MM.1S (cell line): ENCODE results near the gene CLTCL1.

Experiments used
- DNase-seq: peaks from one replicate; pipeline ENCODE4 v3.0.0-alpha.2; 2015
- H2AFZ ChIP-seq: fragments of 300-600 bp; sonication (generic); 2 replicates; pipeline ENCODE4 v1.6.0; 2016; ENCODE audit warnings: antibody characterized with exemption, low read length
- H3F3A ChIP-seq: fragments of 300-600 bp; sonication (generic); 2 replicates; pipeline ENCODE4 v1.6.1; 2016; ENCODE audit warnings: mild to moderate bottlenecking, antibody characterized with exemption, low read length, moderate library complexity, mixed read lengths; ENCODE audit not compliant: insufficient read depth
- H3K27ac ChIP-seq: fragments of 300-600 bp; sonication (generic); 2 replicates; pipeline ENCODE4 v1.5.1; 2016; ENCODE audit warnings: mild to moderate bottlenecking, low read length
- H3K27me3 ChIP-seq: fragments of 300-600 bp; sonication (generic); replicated peaks from 2 replicates; pipeline ENCODE4 v1.6.0; 2016; ENCODE audit warnings: low read length; ENCODE audit not compliant: insufficient read depth
- H3K36me3 ChIP-seq: fragments of 300-600 bp; sonication (generic); replicated peaks from 2 replicates; pipeline ENCODE4 v1.6.1; 2016; ENCODE audit warnings: mild to moderate bottlenecking, low read length, mixed read lengths; ENCODE audit not compliant: insufficient read depth
- H3K4me1 ChIP-seq: fragments of 300-600 bp; sonication (generic); 2 replicates; pipeline ENCODE4 v1.6.1; 2016; ENCODE audit warnings: low read length, mixed read lengths
- H3K4me2 ChIP-seq: fragments of 300-600 bp; sonication (generic); 2 replicates; pipeline ENCODE4 v1.6.0; 2016; ENCODE audit warnings: low read depth, low read length
- H3K4me3 ChIP-seq: fragments of 300-600 bp; sonication (generic); 2 replicates; pipeline ENCODE4 v1.5.1; 2016; ENCODE audit warnings: low read length, mixed read lengths
- H3K79me2 ChIP-seq: fragments of 300-600 bp; sonication (generic); 2 replicates; pipeline ENCODE4 v1.6.1; 2016; ENCODE audit warnings: mixed run types, low read length, mixed read lengths
- H3K9ac ChIP-seq: fragments of 300-600 bp; sonication (generic); 2 replicates; pipeline ENCODE4 v1.6.1; 2016; ENCODE audit warnings: low read length, mixed read lengths
- H3K9me2 ChIP-seq: fragments of 300-600 bp; sonication (generic); replicated peaks from 2 replicates; pipeline ENCODE4 v1.6.1; 2016; ENCODE audit warnings: mild to moderate bottlenecking, low read length, mixed read lengths; ENCODE audit not compliant: insufficient read depth
- H3K9me3 ChIP-seq: fragments of 300-600 bp; sonication (generic); replicated peaks from 2 replicates; pipeline ENCODE4 v1.6.1; 2016; ENCODE audit warnings: mild to moderate bottlenecking, low read length, mixed read lengths; ENCODE audit not compliant: insufficient read depth
- H4K20me1 ChIP-seq: fragments of 300-600 bp; sonication (generic); 2 replicates; pipeline ENCODE4 v1.6.1; 2016; ENCODE audit warnings: mild to moderate bottlenecking, low read length, moderate library complexity, mixed read lengths; ENCODE audit not compliant: insufficient read depth
- CTCF ChIP-seq: fragments of 300-600 bp; sonication (generic); IDR thresholded peaks from 2 replicates; pipeline ENCODE4 v1.5.1; 2016; ENCODE audit warnings: antibody characterized with exemption, low read length, mixed read lengths
- EZH2 ChIP-seq: fragments of 300-600 bp; sonication (generic); optimal IDR thresholded peaks from 2 replicates; pipeline ENCODE3; 2017; ENCODE audit warnings: low read depth, mild to moderate bottlenecking, antibody characterized with exemption, low read length, mixed read lengths
- EZH2phosphoT487 ChIP-seq: fragments of 300-600 bp; sonication (generic); IDR thresholded peaks from 2 replicates; pipeline ENCODE4 v1.6.1; 2018; ENCODE audit warnings: antibody characterized with exemption, low read length

The CLTCL1 gene

GRCh38 chr22:19304547-19304946, 13.0 kb upstream of the CLTCL1 start:
- no peaks in the 10 kb centered on the region for H3K9me3 ChIP-seq
- H3K79me2 ChIP-seq = no peaks in the 10 kb centered on the region
- no peaks in the 10 kb centered on the region for H4K20me1 ChIP-seq
- H3K4me3 ChIP-seq = no peak overlapping the region
- H3K9ac ChIP-seq = no peak overlapping the region
- no peaks in the 10 kb centered on the region for H3F3A ChIP-seq
- no peak for DNase-seq
- H3K4me2 ChIP-seq = no peak overlapping the region
- no peak overlapping the region for H2AFZ ChIP-seq
- H3K9me2 ChIP-seq = no peaks in the 10 kb centered on the region
- no peaks in the 10 kb centered on the region for H3K36me3 ChIP-seq
- H3K4me1 ChIP-seq = no peaks in the 10 kb centered on the region
- TF ChIP-seq EZH2phosphoT487 (no peak), EZH2 (no peak), CTCF (no peak)
- no peak overlapping the region for H3K27ac ChIP-seq
- H3K27me3 ChIP-seq = no peaks in the 10 kb centered on the region

GRCh38 chr22:19303785-19304184, 12.3 kb upstream of the CLTCL1 start:
- TF ChIP-seq EZH2phosphoT487 (no peak), EZH2 (no peak), CTCF (no peak)
- H3K9me3 ChIP-seq = no peaks in the 10 kb centered on the region
- no peak overlapping the region for H3K9ac ChIP-seq
- no peak overlapping the region for H3K27ac ChIP-seq
- no peaks in the 10 kb centered on the region for H3K27me3 ChIP-seq
- DNase-seq = no peak
- H3F3A ChIP-seq = no peaks in the 10 kb centered on the region
- H3K4me3 ChIP-seq = no peak overlapping the region
- H4K20me1 ChIP-seq = no peaks in the 10 kb centered on the region
- no peaks in the 10 kb centered on the region for H3K36me3 ChIP-seq
- no peaks in the 10 kb centered on the region for H3K4me1 ChIP-seq
- no peak overlapping the region for H2AFZ ChIP-seq
- no peaks in the 10 kb centered on the region for H3K79me2 ChIP-seq
- no peaks in the 10 kb centered on the region for H3K9me2 ChIP-seq
- no peak overlapping the region for H3K4me2 ChIP-seq

GRCh38 chr22:19295733-19296132, 4.2 kb upstream of the CLTCL1 start:
- DNase-seq = no peak
- Histone ChIP-seq H3K36me3 (no peaks in the 10 kb centered on the region), H3K27me3 (peaks cover 4% of the 10 kb centered on the region), H3K9ac (no peak overlapping the region), H3K79me2 (no peaks in the 10 kb centered on the region), H3K4me3 (no peak overlapping the region), H3F3A (no peaks in the 10 kb centered on the region), H3K9me2 (no peaks in the 10 kb centered on the region), H3K4me2 (no peak overlapping the region), H3K4me1 (peaks cover 9% of the 10 kb centered on the region; the same call in 1 of the 2 replicates), H2AFZ (no peak overlapping the region), H4K20me1 (no peaks in the 10 kb centered on the region), H3K27ac (no peak overlapping the region), H3K9me3 (no peaks in the 10 kb centered on the region)
- TF ChIP-seq CTCF (no peak), EZH2 (no peak), EZH2phosphoT487 (no peak)
